Endothelial cell of umbilical vein (primary cell): Measurements from ENCODE around the gene PAPPA2. TPM values are rescaled to one million over a fixed set of nuclear protein-coding genes. Genes with fewer than 3 reads are reported as not detected.

Source experiments
- BruUV-seq: library from RNA; stranded (reverse); fragments of 400-500 nt; replicated peaks from 2 replicates; lab custom pipeline; 2021; lab: Mats Ljungman, UMichigan
- CTCF ChIA-PET: fragments of 300-600, 350-600 bp; sonication (Branson Sonifier 250); formaldehyde crosslinking; loops from one replicate; lab custom pipeline; 2021; ENCODE audit warnings: antibody characterized with exemption, inconsistent platforms; lab: Charles Lee
- POLR2A ChIA-PET: fragments of 300-600, 350-600 bp; sonication (Branson Sonifier 250); formaldehyde crosslinking; loops from one replicate; lab custom pipeline; 2021; ENCODE audit warnings: antibody characterized with exemption, inconsistent platforms; lab: Charles Lee
- DNase-seq: peaks from one replicate; pipeline ENCODE4 v3.0.0-alpha.2; 2011; ENCODE audit warnings: low read depth, low spot score
- FAIRE-seq: peaks from 2 replicates; lab custom pipeline; 2011; peaks lifted over from hg19 to GRCh38; lab: Jason Lieb, UNC
- H2AFZ ChIP-seq: 2 replicates; pipeline ENCODE4 v1.6.0; 2012; ENCODE audit warnings: low read depth, low read length, control low read depth, inconsistent platforms
- H3K27ac ChIP-seq: 2 replicates; pipeline ENCODE4 v1.5.1; 2011; ENCODE audit warnings: low read depth, mild to moderate bottlenecking, control low read depth, low read length, moderate library complexity; ENCODE audit not compliant: insufficient read depth
- H3K27me3 ChIP-seq, 2 experiments: 2 replicates each; pipeline versions ENCODE4 v1.6.0 to v1.6.1; 2011; ENCODE audit warnings: low read length in 2 of 2, mixed read lengths in 1 of 2; ENCODE audit not compliant: control insufficient read depth in 2 of 2, insufficient read depth in 2 of 2
- H3K36me3 ChIP-seq, 2 experiments: 2 replicates in 1 of 2; 3 replicates in 1 of 2; pipeline ENCODE4 v1.5.1; 2011; ENCODE audit warnings: low read length in 2 of 2, mild to moderate bottlenecking in 1 of 2, moderate library complexity in 1 of 2; ENCODE audit not compliant: control insufficient read depth in 2 of 2, insufficient read depth in 2 of 2; ENCODE audit errors: extremely low read depth in 1 of 2
- H3K4me1 ChIP-seq: 3 replicates; pipeline ENCODE4 v1.5.1; 2011; ENCODE audit warnings: mild to moderate bottlenecking, low read length; ENCODE audit not compliant: control insufficient read depth, insufficient read depth; ENCODE audit errors: extremely low read depth
- H3K4me2 ChIP-seq: 2 replicates; pipeline ENCODE4 v1.6.1; 2011; ENCODE audit warnings: low read length, control low read depth, mixed read lengths; ENCODE audit not compliant: insufficient read depth
- H3K4me3 ChIP-seq, 3 experiments: fragments of 200-600 bp in 1 of 3; sonication (generic), shearing (Covaris generic) in 1 of 3; replicated peaks in 1 of 3; 2 replicates each; pipeline ENCODE4 v1.5.1; 2011 to 2016; ENCODE audit warnings: control low read depth in 3 of 3, low read length in 3 of 3, mild to moderate bottlenecking in 2 of 3, inconsistent platforms in 1 of 3, low read depth in 1 of 3, moderate library complexity in 1 of 3; ENCODE audit not compliant: insufficient read depth in 1 of 3
- H3K79me2 ChIP-seq: 2 replicates; pipeline ENCODE4 v1.6.0; 2012; ENCODE audit warnings: low read length, inconsistent platforms; ENCODE audit not compliant: control insufficient read depth, insufficient read depth
- H3K9ac ChIP-seq: replicated peaks from 2 replicates; pipeline ENCODE3; 2011; ENCODE audit warnings: low read length, control low read depth; ENCODE audit not compliant: insufficient read depth; ENCODE audit errors: extremely low read depth
- H3K9me1 ChIP-seq: replicated peaks from 3 replicates; pipeline ENCODE4 v1.6.0; 2011; ENCODE audit warnings: mild to moderate bottlenecking, low read length; ENCODE audit not compliant: control insufficient read depth, insufficient read depth; ENCODE audit errors: extremely low read depth
- H3K9me3 ChIP-seq: replicated peaks from 2 replicates; pipeline ENCODE4 v1.5.1; 2012; ENCODE audit warnings: low read length, inconsistent platforms; ENCODE audit not compliant: control insufficient read depth, insufficient read depth
- H4K20me1 ChIP-seq: replicated peaks from 2 replicates; pipeline ENCODE3; 2011; ENCODE audit warnings: mild to moderate bottlenecking, low read length; ENCODE audit not compliant: control insufficient read depth, insufficient read depth; ENCODE audit errors: extremely low read depth
- EZH2 ChIP-seq: IDR thresholded peaks from 2 replicates; pipeline ENCODE4 v1.6.1; 2012; ENCODE audit warnings: borderline replicate concordance, low read depth, mild to moderate bottlenecking, moderate library complexity, low read length, inconsistent platforms; ENCODE audit not compliant: severe bottlenecking
- FOS ChIP-seq: IDR thresholded peaks from 2 replicates; pipeline ENCODE4 v1.6.1; 2011; ENCODE audit warnings: mild to moderate bottlenecking, low read length, moderate library complexity, borderline replicate concordance; ENCODE audit not compliant: insufficient read depth
- GATA2 ChIP-seq: IDR thresholded peaks from 2 replicates; pipeline ENCODE4 v1.7.0; 2011; ENCODE audit warnings: low read depth, mild to moderate bottlenecking, moderate library complexity, mixed read lengths, low read length; ENCODE audit not compliant: insufficient read length, insufficient read depth
- JUN ChIP-seq: IDR thresholded peaks from 2 replicates; pipeline ENCODE4 v1.6.1; 2011; ENCODE audit warnings: borderline replicate concordance, low read depth; ENCODE audit not compliant: insufficient read length, insufficient read depth
- MYC ChIP-seq: IDR thresholded peaks from one replicate; pipeline ENCODE4 v1.6.1; 2011; ENCODE audit warnings: mild to moderate bottlenecking, low read depth, low read length
- POLR2A ChIP-seq: IDR thresholded peaks from 2 replicates; pipeline ENCODE4 v1.6.1; 2012; ENCODE audit warnings: low read depth, mild to moderate bottlenecking, control low read depth, low read length
- POLR2AphosphoS5 ChIP-seq: IDR thresholded peaks from 2 replicates; pipeline ENCODE4 v1.6.1; 2012; ENCODE audit warnings: low read depth, mild to moderate bottlenecking, control low read depth, low read length, moderate library complexity; ENCODE audit not compliant: insufficient read depth
- dilution Hi-C: fragments of 300-500 bp; cut with MboI; formaldehyde crosslinking; loops from one replicate; pipeline ENCODE4 v1.15.0; 2019; ENCODE audit warnings: low sequenced_read_pairs; ENCODE audit not compliant: extremely low pct_ligation_motif_present
- intact Hi-C: fragments of 100-400 bp; cut with micrococcal nuclease; formaldehyde crosslinking; loops from one replicate; pipeline ENCODE4 v1.10.0; 2022
- polyA plus RNA-seq, 4 experiments: library from polyadenylated mRNA; depleted of rRNA in 3 of 4; stranded (reverse) in 3 of 4; unstranded in 1 of 4; fragments of >200 nt; gene quantifications; 2 replicates each; pipeline versions ENCODE4 v1.2.1 to v1.2.3, GENCODE V29; 2011 to 2012; ENCODE audit warnings: missing spikeins in 1 of 4
- total RNA-seq: library from RNA; stranded (reverse); gene quantifications from 2 replicates; pipeline ENCODE4 v1.2.3, GENCODE V29; 2021
- TF ChIP-seq, protein P1 (sequence below): IDR thresholded peaks from 2 replicates; pipeline ENCODE4 v1.6.1; 2011; ENCODE audit not compliant: insufficient read depth, insufficient read length
- TF ChIP-seq, protein P2 (sequence below), 2 donors: IDR thresholded peaks; 1 replicate in 1 of 2; 2 replicates in 1 of 2; pipeline ENCODE4 v1.5.1; 2011; ENCODE audit warnings: low read length in 2 of 2, mild to moderate bottlenecking in 2 of 2, moderate library complexity in 2 of 2, control low read depth in 1 of 2, inconsistent platforms in 1 of 2, low read depth in 1 of 2; ENCODE audit not compliant: insufficient read depth in 1 of 2; ENCODE audit errors: extremely low read depth in 1 of 2

Gene PAPPA2
- total and polyA plus RNA-seq, 2 donors (not counting 3 experiments of a cell fraction or from before 2014, with no cell fraction given), result not detected

DNA sequence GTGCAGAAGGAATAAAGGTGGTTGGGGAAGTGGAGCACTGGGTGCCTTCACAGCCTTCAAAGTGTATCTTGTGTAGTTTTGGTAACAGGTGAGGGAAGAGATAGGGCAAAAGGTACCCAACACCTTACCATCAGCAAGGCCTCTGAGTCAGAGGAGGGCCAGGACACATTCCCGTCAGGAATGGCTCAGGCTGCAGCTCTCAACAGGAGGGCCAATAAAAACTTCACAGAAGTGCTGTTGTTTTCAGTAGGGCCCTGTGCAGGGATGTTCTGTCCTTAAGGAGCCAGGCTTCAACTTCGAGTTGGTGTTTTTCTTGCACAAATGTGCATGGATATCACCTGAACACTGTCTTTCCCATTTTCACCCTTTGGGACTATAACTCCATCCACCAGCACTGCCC, 368.2 kb downstream of the PAPPA2 start:
- no peaks in the 10 kb centered on the region for H3K9me3 ChIP-seq
- no peaks in the 10 kb centered on the region for H3K4me1 ChIP-seq
- H3K36me3 ChIP-seq, result no peaks in the 10 kb centered on the region
- DNase-seq (no peak), FAIRE-seq (no peak)
- CTCF ChIA-PET, result no interaction called here
- no peaks in the 10 kb centered on the region for H3K27me3 ChIP-seq
- TF ChIP-seq POLR2A (no peak), EZH2 (no peak), JUN (no peak), GATA2 (no peak), MYC (no peak), FOS (no peak), POLR2AphosphoS5 (no peak)
- TF ChIP-seq, protein P1, sequence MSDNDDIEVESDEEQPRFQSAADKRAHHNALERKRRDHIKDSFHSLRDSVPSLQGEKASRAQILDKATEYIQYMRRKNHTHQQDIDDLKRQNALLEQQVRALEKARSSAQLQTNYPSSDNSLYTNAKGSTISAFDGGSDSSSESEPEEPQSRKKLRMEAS, result no peak
- TF ChIP-seq, protein P2, sequence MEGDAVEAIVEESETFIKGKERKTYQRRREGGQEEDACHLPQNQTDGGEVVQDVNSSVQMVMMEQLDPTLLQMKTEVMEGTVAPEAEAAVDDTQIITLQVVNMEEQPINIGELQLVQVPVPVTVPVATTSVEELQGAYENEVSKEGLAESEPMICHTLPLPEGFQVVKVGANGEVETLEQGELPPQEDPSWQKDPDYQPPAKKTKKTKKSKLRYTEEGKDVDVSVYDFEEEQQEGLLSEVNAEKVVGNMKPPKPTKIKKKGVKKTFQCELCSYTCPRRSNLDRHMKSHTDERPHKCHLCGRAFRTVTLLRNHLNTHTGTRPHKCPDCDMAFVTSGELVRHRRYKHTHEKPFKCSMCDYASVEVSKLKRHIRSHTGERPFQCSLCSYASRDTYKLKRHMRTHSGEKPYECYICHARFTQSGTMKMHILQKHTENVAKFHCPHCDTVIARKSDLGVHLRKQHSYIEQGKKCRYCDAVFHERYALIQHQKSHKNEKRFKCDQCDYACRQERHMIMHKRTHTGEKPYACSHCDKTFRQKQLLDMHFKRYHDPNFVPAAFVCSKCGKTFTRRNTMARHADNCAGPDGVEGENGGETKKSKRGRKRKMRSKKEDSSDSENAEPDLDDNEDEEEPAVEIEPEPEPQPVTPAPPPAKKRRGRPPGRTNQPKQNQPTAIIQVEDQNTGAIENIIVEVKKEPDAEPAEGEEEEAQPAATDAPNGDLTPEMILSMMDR (IDR thresholded peaks at IDR 0.05; ENCODE audit: extremely low read depth in 1 of 2, insufficient read depth in 1 of 2, low read depth in 1 of 2, low read length in 2 of 2), result no peak
- H2AFZ ChIP-seq, result no peak overlapping the region
- intact Hi-C loops, result no loop called here
- no TSS peak for BruUV-seq
- H3K79me2 ChIP-seq, result no peaks in the 10 kb centered on the region
- POLR2A ChIA-PET, result no interaction called here
- H3K4me2 ChIP-seq, result no peak overlapping the region
- H3K4me3 ChIP-seq, result no peak overlapping the region
- H3K9ac ChIP-seq, result no peak overlapping the region
- H3K27ac ChIP-seq, result no peak overlapping the region
- H3K9me1 ChIP-seq, result no peaks in the 10 kb centered on the region
- dilution Hi-C loops, result no loop called here
- no peaks in the 10 kb centered on the region for H4K20me1 ChIP-seq
